ENCODE results near the gene DMBT1.

DNA sequence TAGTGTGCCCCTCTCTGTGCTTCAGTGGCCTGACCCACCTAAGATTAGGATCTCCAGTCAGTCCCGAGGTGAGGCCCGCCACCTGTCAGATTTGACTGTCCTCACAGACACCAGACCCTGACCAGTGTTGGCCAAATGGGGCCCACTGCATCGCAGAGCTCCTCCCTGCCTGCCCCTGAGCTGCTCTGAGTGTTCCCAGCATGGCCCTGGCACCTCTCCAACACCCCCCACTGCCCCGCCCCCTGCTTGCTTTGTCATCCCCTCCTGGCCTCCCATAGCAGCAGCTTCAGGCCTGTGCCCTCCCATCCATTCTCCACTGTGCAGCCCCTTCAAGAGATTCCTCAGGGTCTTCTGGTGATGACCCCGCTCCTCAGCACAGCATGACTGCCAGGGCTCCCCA lies 71.5 kb downstream of the DMBT1 start:
- TF ChIP-seq, protein P1, sequence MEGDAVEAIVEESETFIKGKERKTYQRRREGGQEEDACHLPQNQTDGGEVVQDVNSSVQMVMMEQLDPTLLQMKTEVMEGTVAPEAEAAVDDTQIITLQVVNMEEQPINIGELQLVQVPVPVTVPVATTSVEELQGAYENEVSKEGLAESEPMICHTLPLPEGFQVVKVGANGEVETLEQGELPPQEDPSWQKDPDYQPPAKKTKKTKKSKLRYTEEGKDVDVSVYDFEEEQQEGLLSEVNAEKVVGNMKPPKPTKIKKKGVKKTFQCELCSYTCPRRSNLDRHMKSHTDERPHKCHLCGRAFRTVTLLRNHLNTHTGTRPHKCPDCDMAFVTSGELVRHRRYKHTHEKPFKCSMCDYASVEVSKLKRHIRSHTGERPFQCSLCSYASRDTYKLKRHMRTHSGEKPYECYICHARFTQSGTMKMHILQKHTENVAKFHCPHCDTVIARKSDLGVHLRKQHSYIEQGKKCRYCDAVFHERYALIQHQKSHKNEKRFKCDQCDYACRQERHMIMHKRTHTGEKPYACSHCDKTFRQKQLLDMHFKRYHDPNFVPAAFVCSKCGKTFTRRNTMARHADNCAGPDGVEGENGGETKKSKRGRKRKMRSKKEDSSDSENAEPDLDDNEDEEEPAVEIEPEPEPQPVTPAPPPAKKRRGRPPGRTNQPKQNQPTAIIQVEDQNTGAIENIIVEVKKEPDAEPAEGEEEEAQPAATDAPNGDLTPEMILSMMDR (conservative IDR thresholded peaks at IDR 0.05; ENCODE audit: low read depth, low read length), result no peak
- no peak for TF ChIP-seq EZH2 (IDR thresholded peaks at IDR 0.05; ENCODE audit: low read length, unreplicated experiment)
- TF ChIP-seq EZH2phosphoT487 (IDR thresholded peaks at IDR 0.05; ENCODE audit: borderline replicate concordance, low read length), result no peak

Measured in PC-3 (cell line).